OCI-LY7 (cell line): Measurements from ENCODE around the gene PLEK2.

ENCODE experiments used
- CTCF ChIP-seq: fragments of 200-600 bp; sonication (generic); conservative IDR thresholded peaks from 2 replicates; pipeline ENCODE4 v1.5.1; 2014; ENCODE audit warnings: mild to moderate bottlenecking, antibody characterized with exemption, low read length, moderate library complexity, mixed read lengths
- EZH2phosphoT487 ChIP-seq: fragments of 200-600 bp; sonication (generic); IDR thresholded peaks from 2 replicates; pipeline ENCODE4 v1.6.1; 2018; ENCODE audit warnings: low read depth, borderline replicate concordance, mild to moderate bottlenecking, mixed run types, antibody characterized with exemption, low read length, moderate library complexity, mixed read lengths

- TF ChIP-seq CTCF = no peak
- TF ChIP-seq EZH2phosphoT487 = no peak
Observed at GRCh38 chr14:67457782-67458181, 45.8 kb upstream of the PLEK2 start.
